HepG2 (cell line): ENCODE data around the gene NRP1. TPM values are rescaled to one million over a fixed set of nuclear protein-coding genes. Genes with fewer than 3 reads are reported as not detected.

Experiments
- KLF9 ChIP-seq: IDR thresholded peaks from 2 replicates; pipeline ENCODE4 v1.6.1; 2016; ENCODE audit warnings: low read depth
- PHF21A ChIP-seq: sonication (generic); formaldehyde crosslinking; IDR thresholded peaks from 2 replicates; pipeline ENCODE4 v1.5.0; 2020; ENCODE audit warnings: mild to moderate bottlenecking, missing genetic modification reagents
- PITX1 ChIP-seq: sonication (generic); formaldehyde crosslinking; IDR thresholded peaks from 2 replicates; pipeline ENCODE4 v1.5.1; 2020; ENCODE audit warnings: mild to moderate bottlenecking, missing genetic modification reagents
- PLRG1 ChIP-seq: fragments of 450-650 bp; conservative IDR thresholded peaks from 2 replicates; pipeline ENCODE4 v1.6.1; 2016
- REL ChIP-seq: sonication (generic); formaldehyde crosslinking; conservative IDR thresholded peaks from 2 replicates; pipeline ENCODE4 v1.8.0; 2022; ENCODE audit warnings: mild to moderate bottlenecking, missing genetic modification reagents, moderate library complexity
- XRCC5 ChIP-seq: fragments of 200-400 bp; formaldehyde crosslinking; optimal IDR thresholded peaks from 2 replicates; pipeline ENCODE3; 2017; ENCODE audit warnings: mild to moderate bottlenecking, low read length
- YY1 ChIP-seq: IDR thresholded peaks from 2 replicates; pipeline ENCODE4 v1.6.1; 2011; ENCODE audit warnings: low read length, low read depth, moderate library complexity, mild to moderate bottlenecking; ENCODE audit not compliant: insufficient read depth, insufficient replicate concordance
- ZKSCAN8 ChIP-seq: IDR thresholded peaks from 2 replicates; pipeline ENCODE4 v1.6.1; 2016; ENCODE audit warnings: borderline replicate concordance, missing genetic modification reagents, missing compliant biosample characterization
- ZNF143 ChIP-seq: sonication (generic); formaldehyde crosslinking; IDR thresholded peaks from 2 replicates; pipeline ENCODE4 v1.4.0; 2020; ENCODE audit warnings: missing genetic modification reagents
- ZNF3 ChIP-seq: IDR thresholded peaks from 2 replicates; pipeline ENCODE4 v1.7.0; 2017; ENCODE audit warnings: inconsistent platforms
- ZNF446 ChIP-seq: sonication (generic); formaldehyde crosslinking; IDR thresholded peaks from 2 replicates; pipeline ENCODE4 v1.5.0; 2020; ENCODE audit warnings: mild to moderate bottlenecking, missing genetic modification reagents
- ZNF510 ChIP-seq: sonication (generic); formaldehyde crosslinking; IDR thresholded peaks from 2 replicates; pipeline ENCODE4 v1.4.0; 2020; ENCODE audit warnings: low read depth, mild to moderate bottlenecking, missing genetic modification reagents
- ZNF589 ChIP-seq: sonication (generic); formaldehyde crosslinking; conservative IDR thresholded peaks from 2 replicates; pipeline ENCODE4 v1.8.0; 2022; ENCODE audit warnings: mild to moderate bottlenecking, moderate library complexity, missing genetic modification reagents
- ZNF670 ChIP-seq: sonication (generic); formaldehyde crosslinking; IDR thresholded peaks from 2 replicates; pipeline ENCODE4 v1.8.0; 2022; ENCODE audit warnings: mild to moderate bottlenecking, missing genetic modification reagents, borderline replicate concordance
- ZNF724P ChIP-seq: sonication (generic); formaldehyde crosslinking; IDR thresholded peaks from 2 replicates; pipeline ENCODE4 v1.8.0; 2022; ENCODE audit warnings: missing genetic modification reagents, borderline replicate concordance
- ZNF777 ChIP-seq: sonication (generic); formaldehyde crosslinking; IDR thresholded peaks from 2 replicates; pipeline ENCODE4 v1.4.0; 2020; ENCODE audit warnings: missing genetic modification reagents
- ZNF792 ChIP-seq: IDR thresholded peaks from 2 replicates; pipeline ENCODE4 v1.6.1; 2016
- ZNF879 ChIP-seq: sonication (generic); formaldehyde crosslinking; IDR thresholded peaks from 2 replicates; pipeline ENCODE4 v1.8.1; 2023; ENCODE audit warnings: missing genetic modification reagents
- polyA plus RNA-seq, 8 experiments: library from polyadenylated mRNA; depleted of rRNA in 3 of 8; stranded (reverse) in 7 of 8; unstranded in 1 of 8; fragments of >200 nt; fragmentation: Illumina TruSeq in 4 of 8; extraction: Trizol in 4 of 8; gene quantifications; 2 replicates each; pipeline versions ENCODE4 v1.2.1 to v1.2.3, GENCODE V29; 2011 to 2016; ENCODE audit warnings: low read depth in 4 of 8, missing spikeins in 1 of 8, mixed read lengths in 1 of 8; ENCODE audit not compliant: insufficient read depth in 1 of 8
- total RNA-seq, 5 experiments: library from RNA; depleted of rRNA; stranded (reverse); fragments of >200 nt; fragmentation: Illumina TruSeq; extraction: Trizol; gene quantifications; 2 replicates each; pipeline ENCODE4 v1.2.3, GENCODE V29; 2016; ENCODE audit warnings: low read depth in 1 of 5
- TF ChIP-seq, protein P1 (sequence below): sonication (generic); formaldehyde crosslinking; IDR thresholded peaks from 2 replicates; pipeline ENCODE4 v1.5.0; 2020; ENCODE audit warnings: missing genetic modification reagents, mild to moderate bottlenecking, borderline replicate concordance
- TF ChIP-seq, protein P2 (sequence below): sonication (generic); formaldehyde crosslinking; IDR thresholded peaks from 2 replicates; pipeline ENCODE4 v1.4.0; 2020; ENCODE audit warnings: missing genetic modification reagents
- TF ChIP-seq, protein P3 (sequence below): sonication (generic); formaldehyde crosslinking; IDR thresholded peaks from 2 replicates; pipeline ENCODE4 v1.5.1; 2020; ENCODE audit warnings: mild to moderate bottlenecking, missing genetic modification reagents, borderline replicate concordance
- TF ChIP-seq, protein P4 (sequence below): sonication (generic); formaldehyde crosslinking; IDR thresholded peaks from 2 replicates; pipeline ENCODE4 v1.8.0; 2023; ENCODE audit warnings: mild to moderate bottlenecking, missing genetic modification reagents

The NRP1 gene
- total and polyA plus RNA-seq, 2 of the 13 experiments (the other 11 are each of a cell fraction or from before 2014, with no cell fraction given) = 5.3 to 5.8 TPM

DNA sequence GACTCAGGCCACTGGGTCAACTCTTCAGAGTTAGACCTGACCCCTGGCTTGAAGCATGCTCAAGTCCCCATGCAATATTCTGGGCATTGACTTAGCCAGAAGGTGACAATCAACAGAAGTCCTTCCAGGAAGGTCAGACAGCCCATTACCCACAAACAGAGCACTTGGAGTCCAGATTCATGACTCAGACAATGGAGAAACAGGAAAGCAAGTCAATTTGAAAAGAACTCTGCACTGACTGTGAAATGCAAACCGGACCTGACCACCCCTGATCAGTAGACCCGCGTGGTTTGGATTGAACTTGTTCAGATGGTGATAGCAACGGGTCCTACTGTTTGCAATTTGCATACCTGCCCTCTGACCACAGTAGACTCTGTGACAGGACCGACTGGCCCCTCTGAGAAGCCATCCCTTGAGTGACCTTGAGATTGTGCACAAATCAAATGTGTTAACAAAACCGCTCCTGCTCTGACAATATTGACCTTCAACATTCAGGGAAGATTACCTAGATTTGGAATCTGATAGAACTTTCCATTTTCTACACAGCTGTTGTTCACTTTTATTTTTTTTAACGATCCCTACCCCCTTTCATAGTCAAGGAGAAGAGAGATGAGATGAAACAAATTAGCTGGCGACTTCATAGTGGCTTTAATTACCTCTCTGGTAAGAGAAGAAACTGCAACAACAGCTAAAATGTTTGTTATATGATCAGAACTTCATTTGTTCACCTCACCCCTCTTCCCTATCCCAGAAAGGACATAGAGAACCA lies 138.7 kb downstream of the NRP1 start (continued):
- no peak for TF ChIP-seq PLRG1
- peak; percentile 73; the same call in 1 of the 2 replicates for TF ChIP-seq ZNF792 (CRISPR knock-in tag)
- TF ChIP-seq, protein P1, sequence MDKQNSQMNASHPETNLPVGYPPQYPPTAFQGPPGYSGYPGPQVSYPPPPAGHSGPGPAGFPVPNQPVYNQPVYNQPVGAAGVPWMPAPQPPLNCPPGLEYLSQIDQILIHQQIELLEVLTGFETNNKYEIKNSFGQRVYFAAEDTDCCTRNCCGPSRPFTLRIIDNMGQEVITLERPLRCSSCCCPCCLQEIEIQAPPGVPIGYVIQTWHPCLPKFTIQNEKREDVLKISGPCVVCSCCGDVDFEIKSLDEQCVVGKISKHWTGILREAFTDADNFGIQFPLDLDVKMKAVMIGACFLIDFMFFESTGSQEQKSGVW = no peak
- 0 out of 2 replicates have a peak, but pooled peaks have one; percentile 20 for TF ChIP-seq ZNF670 (CRISPR knock-in tag)
- no peak for TF ChIP-seq ZNF3
- 0 out of 2 replicates have a peak, but pooled peaks have one; percentile 72 for TF ChIP-seq ZNF724P (CRISPR knock-in tag)
- no peak for TF ChIP-seq ZNF143 (CRISPR knock-in tag)
- 0 out of 2 replicates have a peak, but pooled peaks have one; percentile 44 for TF ChIP-seq REL (CRISPR knock-in tag)
- TF ChIP-seq KLF9 = no peak
- TF ChIP-seq, protein P2, sequence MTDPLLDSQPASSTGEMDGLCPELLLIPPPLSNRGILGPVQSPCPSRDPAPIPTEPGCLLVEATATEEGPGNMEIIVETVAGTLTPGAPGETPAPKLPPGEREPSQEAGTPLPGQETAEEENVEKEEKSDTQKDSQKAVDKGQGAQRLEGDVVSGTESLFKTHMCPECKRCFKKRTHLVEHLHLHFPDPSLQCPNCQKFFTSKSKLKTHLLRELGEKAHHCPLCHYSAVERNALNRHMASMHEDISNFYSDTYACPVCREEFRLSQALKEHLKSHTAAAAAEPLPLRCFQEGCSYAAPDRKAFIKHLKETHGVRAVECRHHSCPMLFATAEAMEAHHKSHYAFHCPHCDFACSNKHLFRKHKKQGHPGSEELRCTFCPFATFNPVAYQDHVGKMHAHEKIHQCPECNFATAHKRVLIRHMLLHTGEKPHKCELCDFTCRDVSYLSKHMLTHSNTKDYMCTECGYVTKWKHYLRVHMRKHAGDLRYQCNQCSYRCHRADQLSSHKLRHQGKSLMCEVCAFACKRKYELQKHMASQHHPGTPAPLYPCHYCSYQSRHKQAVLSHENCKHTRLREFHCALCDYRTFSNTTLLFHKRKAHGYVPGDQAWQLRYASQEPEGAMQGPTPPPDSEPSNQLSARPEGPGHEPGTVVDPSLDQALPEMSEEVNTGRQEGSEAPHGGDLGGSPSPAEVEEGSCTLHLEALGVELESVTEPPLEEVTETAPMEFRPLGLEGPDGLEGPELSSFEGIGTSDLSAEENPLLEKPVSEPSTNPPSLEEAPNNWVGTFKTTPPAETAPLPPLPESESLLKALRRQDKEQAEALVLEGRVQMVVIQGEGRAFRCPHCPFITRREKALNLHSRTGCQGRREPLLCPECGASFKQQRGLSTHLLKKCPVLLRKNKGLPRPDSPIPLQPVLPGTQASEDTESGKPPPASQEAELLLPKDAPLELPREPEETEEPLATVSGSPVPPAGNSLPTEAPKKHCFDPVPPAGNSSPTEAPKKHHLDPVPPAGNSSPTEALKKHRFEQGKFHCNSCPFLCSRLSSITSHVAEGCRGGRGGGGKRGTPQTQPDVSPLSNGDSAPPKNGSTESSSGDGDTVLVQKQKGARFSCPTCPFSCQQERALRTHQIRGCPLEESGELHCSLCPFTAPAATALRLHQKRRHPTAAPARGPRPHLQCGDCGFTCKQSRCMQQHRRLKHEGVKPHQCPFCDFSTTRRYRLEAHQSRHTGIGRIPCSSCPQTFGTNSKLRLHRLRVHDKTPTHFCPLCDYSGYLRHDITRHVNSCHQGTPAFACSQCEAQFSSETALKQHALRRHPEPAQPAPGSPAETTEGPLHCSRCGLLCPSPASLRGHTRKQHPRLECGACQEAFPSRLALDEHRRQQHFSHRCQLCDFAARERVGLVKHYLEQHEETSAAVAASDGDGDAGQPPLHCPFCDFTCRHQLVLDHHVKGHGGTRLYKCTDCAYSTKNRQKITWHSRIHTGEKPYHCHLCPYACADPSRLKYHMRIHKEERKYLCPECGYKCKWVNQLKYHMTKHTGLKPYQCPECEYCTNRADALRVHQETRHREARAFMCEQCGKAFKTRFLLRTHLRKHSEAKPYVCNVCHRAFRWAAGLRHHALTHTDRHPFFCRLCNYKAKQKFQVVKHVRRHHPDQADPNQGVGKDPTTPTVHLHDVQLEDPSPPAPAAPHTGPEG = no peak
- TF ChIP-seq ZNF777 (CRISPR knock-in tag) = no peak
- TF ChIP-seq ZNF879 (CRISPR knock-in tag) = no peak
- TF ChIP-seq ZNF510 = no peak
- TF ChIP-seq, protein P3, sequence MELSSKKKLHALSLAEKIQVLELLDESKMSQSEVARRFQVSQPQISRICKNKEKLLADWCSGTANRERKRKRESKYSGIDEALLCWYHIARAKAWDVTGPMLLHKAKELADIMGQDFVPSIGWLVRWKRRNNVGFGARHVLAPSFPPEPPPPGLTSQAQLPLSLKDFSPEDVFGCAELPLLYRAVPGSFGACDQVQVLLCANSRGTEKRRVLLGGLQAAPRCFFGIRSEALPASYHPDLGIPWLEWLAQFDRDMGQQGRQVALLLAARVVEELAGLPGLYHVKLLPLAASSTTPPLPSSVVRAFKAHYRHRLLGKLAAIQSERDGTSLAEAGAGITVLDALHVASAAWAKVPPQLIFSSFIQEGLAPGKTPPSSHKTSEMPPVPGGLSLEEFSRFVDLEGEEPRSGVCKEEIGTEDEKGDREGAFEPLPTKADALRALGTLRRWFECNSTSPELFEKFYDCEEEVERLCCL (CRISPR knock-in tag) = no peak
- TF ChIP-seq PHF21A = peak; percentile 86
- TF ChIP-seq ZNF446 = no peak
- TF ChIP-seq, protein P4, sequence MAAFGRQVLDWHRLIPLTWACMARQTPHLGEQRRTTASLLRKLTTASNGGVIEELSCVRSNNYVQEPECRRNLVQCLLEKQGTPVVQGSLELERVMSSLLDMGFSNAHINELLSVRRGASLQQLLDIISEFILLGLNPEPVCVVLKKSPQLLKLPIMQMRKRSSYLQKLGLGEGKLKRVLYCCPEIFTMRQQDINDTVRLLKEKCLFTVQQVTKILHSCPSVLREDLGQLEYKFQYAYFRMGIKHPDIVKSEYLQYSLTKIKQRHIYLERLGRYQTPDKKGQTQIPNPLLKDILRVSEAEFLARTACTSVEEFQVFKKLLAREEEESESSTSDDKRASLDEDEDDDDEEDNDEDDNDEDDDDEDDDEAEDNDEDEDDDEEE (CRISPR knock-in tag) = no peak
- 0 out of 2 replicates have a peak, but pooled peaks have one; percentile 61 for TF ChIP-seq ZNF589 (CRISPR knock-in tag)
- peak; percentile 44 for TF ChIP-seq XRCC5
- TF ChIP-seq YY1 = peak; percentile 9
- TF ChIP-seq ZKSCAN8 (CRISPR knock-in tag) = no peak; the same call in 1 of the 2 replicates
- peak; percentile 91 for TF ChIP-seq PITX1 (CRISPR knock-in tag)
